ENCODE data around the gene COL2A1.

Gene COL2A1

GRCh38 chr12:47981496-47982260, 22.6 kb downstream of the COL2A1 start:
- H3F3A ChIP-seq (ENCODE audit: insufficient read depth, low read length) = no peaks in the 10 kb centered on the region
- no peak overlapping the region for H3K9ac ChIP-seq (ENCODE audit: low read length)
- no peaks in the 10 kb centered on the region for H3K4me1 ChIP-seq (ENCODE audit: insufficient read depth, low read length, severe bottlenecking)
- no peak overlapping the region for H3K27ac ChIP-seq (ENCODE audit: low read depth, low read length, poor library complexity, severe bottlenecking)
- H3K79me2 ChIP-seq (ENCODE audit: insufficient read depth, low read length) = no peaks in the 10 kb centered on the region
- no peaks in the 10 kb centered on the region for H3K9me3 ChIP-seq (ENCODE audit: low read length)
- H2AFZ ChIP-seq (ENCODE audit: low read length) = no peak overlapping the region
- no peaks in the 10 kb centered on the region for H4K20me1 ChIP-seq (ENCODE audit: insufficient read depth, low read length)
- H3K36me3 ChIP-seq (ENCODE audit: insufficient read depth, low read length) = no peaks in the 10 kb centered on the region
- no peaks in the 10 kb centered on the region for H3K9me2 ChIP-seq (ENCODE audit: low read depth, low read length)
- H3K4me3 ChIP-seq (ENCODE audit: low read depth, low read length, poor library complexity, severe bottlenecking) = no peak overlapping the region
- TF ChIP-seq EZH2 (IDR thresholded peaks at IDR 0.05; ENCODE audit: borderline replicate concordance, low read length) = no peak
- TF ChIP-seq, protein P1, sequence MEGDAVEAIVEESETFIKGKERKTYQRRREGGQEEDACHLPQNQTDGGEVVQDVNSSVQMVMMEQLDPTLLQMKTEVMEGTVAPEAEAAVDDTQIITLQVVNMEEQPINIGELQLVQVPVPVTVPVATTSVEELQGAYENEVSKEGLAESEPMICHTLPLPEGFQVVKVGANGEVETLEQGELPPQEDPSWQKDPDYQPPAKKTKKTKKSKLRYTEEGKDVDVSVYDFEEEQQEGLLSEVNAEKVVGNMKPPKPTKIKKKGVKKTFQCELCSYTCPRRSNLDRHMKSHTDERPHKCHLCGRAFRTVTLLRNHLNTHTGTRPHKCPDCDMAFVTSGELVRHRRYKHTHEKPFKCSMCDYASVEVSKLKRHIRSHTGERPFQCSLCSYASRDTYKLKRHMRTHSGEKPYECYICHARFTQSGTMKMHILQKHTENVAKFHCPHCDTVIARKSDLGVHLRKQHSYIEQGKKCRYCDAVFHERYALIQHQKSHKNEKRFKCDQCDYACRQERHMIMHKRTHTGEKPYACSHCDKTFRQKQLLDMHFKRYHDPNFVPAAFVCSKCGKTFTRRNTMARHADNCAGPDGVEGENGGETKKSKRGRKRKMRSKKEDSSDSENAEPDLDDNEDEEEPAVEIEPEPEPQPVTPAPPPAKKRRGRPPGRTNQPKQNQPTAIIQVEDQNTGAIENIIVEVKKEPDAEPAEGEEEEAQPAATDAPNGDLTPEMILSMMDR (IDR thresholded peaks at IDR 0.05; ENCODE audit: low read length) = no peak
- peaks cover 13% of the 10 kb centered on the region; the same call in 1 of the 2 replicates for H3K27me3 ChIP-seq (ENCODE audit: insufficient read depth, low read length)
- no peak overlapping the region for H3K4me2 ChIP-seq (ENCODE audit: low read length)

DNA sequence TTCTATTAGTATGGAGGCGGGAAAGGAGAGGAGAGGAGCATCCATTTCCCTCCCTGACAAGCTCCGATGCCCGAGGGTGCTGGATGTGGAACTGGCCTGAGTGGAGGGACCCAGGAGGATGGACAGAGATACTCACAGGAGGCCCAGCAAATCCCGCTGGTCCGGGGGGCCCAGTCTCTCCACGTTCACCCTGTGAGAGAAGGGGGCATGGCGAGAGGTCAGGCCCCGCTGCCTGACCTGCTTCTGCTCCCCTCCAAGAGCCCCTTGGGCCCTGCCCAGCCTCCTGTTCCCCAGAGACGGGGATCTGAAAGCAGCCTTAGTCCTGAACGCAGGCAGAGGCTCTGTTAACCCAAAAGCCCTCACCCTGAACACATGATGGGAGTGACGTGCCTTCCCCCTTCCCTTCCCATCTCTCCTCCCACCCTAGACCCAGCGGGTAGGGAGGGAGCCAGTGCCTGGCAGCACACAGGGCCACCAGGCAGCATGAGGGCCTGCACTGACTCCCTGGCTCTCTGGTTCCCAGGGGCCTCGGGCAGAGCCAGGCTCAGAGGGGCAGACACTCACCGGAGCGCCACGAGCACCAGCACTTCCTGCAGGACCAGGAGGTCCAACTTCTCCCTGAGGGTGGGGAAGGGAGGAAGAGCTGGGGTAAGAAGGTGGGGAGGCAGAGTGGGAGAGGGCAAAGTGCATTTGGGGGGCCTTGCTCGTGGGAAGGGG, 23.3 kb downstream of the COL2A1 start:
- no peaks in the 10 kb centered on the region for H3K4me1 ChIP-seq (ENCODE audit: insufficient read depth, low read length, severe bottlenecking)
- H4K20me1 ChIP-seq (ENCODE audit: insufficient read depth, low read length) = no peaks in the 10 kb centered on the region
- H3K4me2 ChIP-seq (ENCODE audit: low read length) = no peak overlapping the region
- H3K27ac ChIP-seq (ENCODE audit: low read depth, low read length, poor library complexity, severe bottlenecking) = no peak overlapping the region
- no peak overlapping the region for H3K4me3 ChIP-seq (ENCODE audit: low read depth, low read length, poor library complexity, severe bottlenecking)
- H3K9me3 ChIP-seq (ENCODE audit: low read length) = no peaks in the 10 kb centered on the region
- no peaks in the 10 kb centered on the region for H3K36me3 ChIP-seq (ENCODE audit: insufficient read depth, low read length)
- H3K9ac ChIP-seq (ENCODE audit: low read length) = no peak overlapping the region
- H2AFZ ChIP-seq (ENCODE audit: low read length) = no peak overlapping the region
- TF ChIP-seq, protein P1 (IDR thresholded peaks at IDR 0.05; ENCODE audit: low read length) = no peak
- TF ChIP-seq EZH2 (IDR thresholded peaks at IDR 0.05; ENCODE audit: borderline replicate concordance, low read length) = no peak
- H3K27me3 ChIP-seq (ENCODE audit: insufficient read depth, low read length) = peaks cover 13% of the 10 kb centered on the region; the same call in 1 of the 2 replicates
- H3F3A ChIP-seq (ENCODE audit: insufficient read depth, low read length) = no peaks in the 10 kb centered on the region
- no peaks in the 10 kb centered on the region for H3K79me2 ChIP-seq (ENCODE audit: insufficient read depth, low read length)
- no peaks in the 10 kb centered on the region for H3K9me2 ChIP-seq (ENCODE audit: low read depth, low read length)

GRCh38 chr12:47980197-47980596, 24.1 kb downstream of the COL2A1 start:
- H3K36me3 ChIP-seq (ENCODE audit: insufficient read depth, low read length) = no peaks in the 10 kb centered on the region
- no peak overlapping the region for H3K4me3 ChIP-seq (ENCODE audit: low read depth, low read length, poor library complexity, severe bottlenecking)
- peaks cover 13% of the 10 kb centered on the region; the same call in 1 of the 2 replicates for H3K27me3 ChIP-seq (ENCODE audit: insufficient read depth, low read length)
- no peaks in the 10 kb centered on the region for H4K20me1 ChIP-seq (ENCODE audit: insufficient read depth, low read length)
- TF ChIP-seq, protein P1 (IDR thresholded peaks at IDR 0.05; ENCODE audit: low read length) = no peak
- no peaks in the 10 kb centered on the region for H3K9me3 ChIP-seq (ENCODE audit: low read length)
- no peaks in the 10 kb centered on the region for H3K79me2 ChIP-seq (ENCODE audit: insufficient read depth, low read length)
- H3K4me1 ChIP-seq (ENCODE audit: insufficient read depth, low read length, severe bottlenecking) = no peaks in the 10 kb centered on the region
- no peak overlapping the region for H3K27ac ChIP-seq (ENCODE audit: low read depth, low read length, poor library complexity, severe bottlenecking)
- no peaks in the 10 kb centered on the region for H3K9me2 ChIP-seq (ENCODE audit: low read depth, low read length)
- H3K4me2 ChIP-seq (ENCODE audit: low read length) = no peak overlapping the region
- no peak overlapping the region for H3K9ac ChIP-seq (ENCODE audit: low read length)
- no peaks in the 10 kb centered on the region for H3F3A ChIP-seq (ENCODE audit: insufficient read depth, low read length)
- no peak overlapping the region for H2AFZ ChIP-seq (ENCODE audit: low read length)
